Measurements from ENCODE around the gene PIGM. TPM values are rescaled to one million over a fixed set of nuclear protein-coding genes. Genes with fewer than 3 reads are reported as not detected.

Gene PIGM
- total RNA-seq, 3 donors from 2014 or later (not counting 1 experiment from before 2014, with no cell fraction given): 3.8 to 5.1 (median 3.9) TPM

GRCh38 chr1:160024195-160024905 is 7.4 kb downstream of the PIGM start:
- Histone ChIP-seq H3K36me3 (ENCODE audit: control insufficient read depth, insufficient read depth, low read length) (no peaks in the 10 kb centered on the region), H3K4me1 (ENCODE audit: control insufficient read depth, insufficient read depth, low read length) (no peaks in the 10 kb centered on the region), H3K27me3 (ENCODE audit: control insufficient read depth, insufficient read depth, low read length) (no peaks in the 10 kb centered on the region), H3K27ac (ENCODE audit: low read length) (no peak overlapping the region), H3K9me3 (ENCODE audit: control insufficient read depth, insufficient read depth, low read length) (no peaks in the 10 kb centered on the region), H3K4me3 (ENCODE audit: low read length) (no peak overlapping the region)
- TF ChIP-seq, protein P1, sequence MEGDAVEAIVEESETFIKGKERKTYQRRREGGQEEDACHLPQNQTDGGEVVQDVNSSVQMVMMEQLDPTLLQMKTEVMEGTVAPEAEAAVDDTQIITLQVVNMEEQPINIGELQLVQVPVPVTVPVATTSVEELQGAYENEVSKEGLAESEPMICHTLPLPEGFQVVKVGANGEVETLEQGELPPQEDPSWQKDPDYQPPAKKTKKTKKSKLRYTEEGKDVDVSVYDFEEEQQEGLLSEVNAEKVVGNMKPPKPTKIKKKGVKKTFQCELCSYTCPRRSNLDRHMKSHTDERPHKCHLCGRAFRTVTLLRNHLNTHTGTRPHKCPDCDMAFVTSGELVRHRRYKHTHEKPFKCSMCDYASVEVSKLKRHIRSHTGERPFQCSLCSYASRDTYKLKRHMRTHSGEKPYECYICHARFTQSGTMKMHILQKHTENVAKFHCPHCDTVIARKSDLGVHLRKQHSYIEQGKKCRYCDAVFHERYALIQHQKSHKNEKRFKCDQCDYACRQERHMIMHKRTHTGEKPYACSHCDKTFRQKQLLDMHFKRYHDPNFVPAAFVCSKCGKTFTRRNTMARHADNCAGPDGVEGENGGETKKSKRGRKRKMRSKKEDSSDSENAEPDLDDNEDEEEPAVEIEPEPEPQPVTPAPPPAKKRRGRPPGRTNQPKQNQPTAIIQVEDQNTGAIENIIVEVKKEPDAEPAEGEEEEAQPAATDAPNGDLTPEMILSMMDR (IDR thresholded peaks at IDR 0.05): no peak
- intact Hi-C loops (cut with micrococcal nuclease): no loop called here
- WGBS (ENCODE audit: insufficient coverage): 88% methylated on average over 2 of the region's 2 CpGs
- no peak for ATAC-seq
- peaks cover 0 to 2% of the 10 kb centered on the region in 2 donors for H3K27me3 Mint-ChIP-seq (ENCODE audit: low read depth in 2 of 2)
- H3K9me3 Mint-ChIP-seq: no peaks in the 10 kb centered on the region
- no peak overlapping the region for H3K27ac Mint-ChIP-seq
- no peaks in the 10 kb centered on the region for H3K36me3 Mint-ChIP-seq
- H3K4me3 Mint-ChIP-seq: no peak overlapping the region
- no peak for DNase-seq
- H3K4me1 Mint-ChIP-seq: peaks cover 0 to 5% of the 10 kb centered on the region in 2 donors

DNA sequence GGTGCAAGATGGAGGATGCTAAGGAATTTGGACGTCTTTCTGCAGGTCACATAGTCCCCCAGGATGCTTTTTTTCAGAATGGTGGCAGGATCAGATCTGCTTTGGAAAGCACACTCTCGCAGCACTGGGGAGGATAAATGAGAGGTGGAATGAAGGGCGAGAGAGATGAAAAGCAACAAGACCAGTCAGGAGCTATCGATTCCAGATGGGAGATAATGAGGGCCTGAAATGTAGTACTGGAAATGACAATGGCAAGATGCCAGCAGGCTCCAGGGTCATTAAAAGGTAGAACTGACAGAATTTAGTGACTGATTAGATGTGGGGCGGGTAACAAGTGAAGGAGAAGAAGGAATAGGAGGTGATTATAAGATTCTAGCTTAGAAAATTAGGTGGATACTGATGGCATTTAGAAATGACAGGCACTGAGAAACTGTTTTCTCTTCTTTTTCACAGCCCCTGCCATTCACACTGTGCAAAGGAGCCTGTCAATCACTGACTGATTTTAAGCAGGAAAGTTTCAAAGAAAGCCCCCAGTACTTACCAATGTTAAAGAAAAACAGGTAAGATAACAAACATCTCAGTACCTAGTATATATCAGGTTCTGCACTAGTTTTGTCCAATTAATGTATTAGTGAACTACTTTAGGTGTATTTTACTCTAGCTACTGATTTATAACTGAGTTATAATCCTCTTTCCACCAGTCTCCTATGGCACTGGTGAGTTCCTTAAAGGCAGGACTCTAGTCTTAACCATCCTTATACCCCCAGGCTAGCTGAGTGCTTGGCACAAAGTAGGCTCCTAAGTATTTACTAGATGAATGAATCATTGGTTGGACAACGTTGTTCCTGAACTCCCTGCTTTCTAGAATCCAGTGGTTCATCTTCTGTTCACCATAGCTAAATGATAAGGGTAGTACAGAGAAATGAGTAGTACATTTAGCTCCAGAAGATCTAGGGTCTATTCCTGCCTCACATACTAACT is 9.2 kb downstream of the PIGM start:
- H3K9me3 Mint-ChIP-seq: no peaks in the 10 kb centered on the region
- Histone ChIP-seq H3K36me3 (ENCODE audit: control insufficient read depth, insufficient read depth, low read length) (no peaks in the 10 kb centered on the region), H3K9me3 (ENCODE audit: control insufficient read depth, insufficient read depth, low read length) (no peaks in the 10 kb centered on the region), H3K27ac (ENCODE audit: low read length) (no peak overlapping the region), H3K27me3 (ENCODE audit: control insufficient read depth, insufficient read depth, low read length) (no peaks in the 10 kb centered on the region), H3K4me1 (ENCODE audit: control insufficient read depth, insufficient read depth, low read length) (no peaks in the 10 kb centered on the region), H3K4me3 (ENCODE audit: low read length) (no peak overlapping the region)
- no peaks in the 10 kb centered on the region for H3K36me3 Mint-ChIP-seq
- ATAC-seq: no peak
- no peak for DNase-seq
- H3K4me1 Mint-ChIP-seq: peaks cover 0 to 5% of the 10 kb centered on the region in 2 donors
- intact Hi-C loops (cut with micrococcal nuclease): no loop called here
- TF ChIP-seq, protein P1 (IDR thresholded peaks at IDR 0.05): no peak
- H3K27me3 Mint-ChIP-seq (ENCODE audit: low read depth in 2 of 2): peaks cover 0 to 7% of the 10 kb centered on the region in 2 donors
- WGBS (ENCODE audit: insufficient coverage): 85% methylated on average over 6 of the region's 6 CpGs
- H3K4me3 Mint-ChIP-seq: no peak overlapping the region
- H3K27ac Mint-ChIP-seq: no peak overlapping the region

- Histone ChIP-seq H3K36me3 (ENCODE audit: control insufficient read depth, insufficient read depth, low read length) (no peaks in the 10 kb centered on the region), H3K27ac (ENCODE audit: low read length) (no peak overlapping the region), H3K27me3 (ENCODE audit: control insufficient read depth, insufficient read depth, low read length) (no peaks in the 10 kb centered on the region), H3K4me1 (ENCODE audit: control insufficient read depth, insufficient read depth, low read length) (no peaks in the 10 kb centered on the region), H3K9me3 (ENCODE audit: control insufficient read depth, insufficient read depth, low read length) (no peaks in the 10 kb centered on the region), H3K4me3 (ENCODE audit: low read length) (no peak overlapping the region)
- Mint-ChIP-seq H3K4me3 (no peak overlapping the region), H3K27me3 (ENCODE audit: low read depth in 2 of 2) (peaks cover 0 to 10% of the 10 kb centered on the region in 2 donors), H3K4me1 (no peaks in the 10 kb centered on the region), H3K9me3 (no peaks in the 10 kb centered on the region), H3K36me3 (no peaks in the 10 kb centered on the region), H3K27ac (no peak overlapping the region)
- no peak for DNase-seq
- TF ChIP-seq, protein P1 (IDR thresholded peaks at IDR 0.05): no peak
- ATAC-seq: no peak
- 87% methylated on average over 4 of the region's 5 CpGs for WGBS (ENCODE audit: insufficient coverage)
- intact Hi-C loops (cut with micrococcal nuclease): no loop called here
Observed at GRCh38 chr1:160021376-160022074, 10.3 kb downstream of the PIGM start.
